ENCODE data around the gene DSCAML1.

Gene DSCAML1

GRCh38 chr11:117483372-117483771 lies 313.6 kb downstream of the DSCAML1 start:
- DNase-seq: no peak

- no peak for DNase-seq
Measured at GRCh38 chr11:117482881-117483280, 314.1 kb downstream of the DSCAML1 start.

GRCh38 chr11:117481885-117482284 lies 315.1 kb downstream of the DSCAML1 start:
- no peak for DNase-seq

- DNase-seq: no peak
Measured at GRCh38 chr11:117481036-117481435, 316.0 kb downstream of the DSCAML1 start.

GRCh38 chr11:117480221-117480620 lies 316.8 kb downstream of the DSCAML1 start:
- no peak for DNase-seq

- no peak for DNase-seq
Measured at GRCh38 chr11:117479372-117479771, 317.6 kb downstream of the DSCAML1 start.

GRCh38 chr11:117478926-117479325 lies 318.1 kb downstream of the DSCAML1 start:
- no peak for DNase-seq

GRCh38 chr11:117478126-117478860 lies 318.7 kb downstream of the DSCAML1 start:
- no peak for DNase-seq

GRCh38 chr11:117477721-117478120 lies 319.3 kb downstream of the DSCAML1 start:
- DNase-seq: no peak

GRCh38 chr11:117476531-117477142 lies 320.4 kb downstream of the DSCAML1 start:
- no peak for DNase-seq

- no peak for DNase-seq
Measured at GRCh38 chr11:117475716-117476530, 321.1 kb downstream of the DSCAML1 start.

GRCh38 chr11:117473481-117474091 lies 323.4 kb downstream of the DSCAML1 start:
- no peak for DNase-seq

GRCh38 chr11:117471776-117472175 lies 325.2 kb downstream of the DSCAML1 start:
- no peak for DNase-seq

- DNase-seq: no peak
Measured at GRCh38 chr11:117470576-117470975, 326.4 kb downstream of the DSCAML1 start.

- no peak for DNase-seq
Measured at GRCh38 chr11:117468888-117469287, 328.1 kb downstream of the DSCAML1 start.

- DNase-seq: no peak
Measured at GRCh38 chr11:117467770-117468169, 329.2 kb downstream of the DSCAML1 start.

GRCh38 chr11:117466966-117467365 lies 330.1 kb downstream of the DSCAML1 start:
- DNase-seq: no peak

- DNase-seq: no peak
Measured at GRCh38 chr11:117465236-117465997, 331.6 kb downstream of the DSCAML1 start.

GRCh38 chr11:117464778-117465177 lies 332.2 kb downstream of the DSCAML1 start:
- no peak for DNase-seq

- DNase-seq: no peak
Measured at GRCh38 chr11:117462864-117463247, 334.2 kb downstream of the DSCAML1 start.

GRCh38 chr11:117462183-117462863 lies 334.7 kb downstream of the DSCAML1 start:
- no peak for DNase-seq
